Measurements from ENCODE around the gene TEPSIN.

Gene TEPSIN

GRCh38 chr17:81250286-81251093 is 11.6 kb upstream of the TEPSIN start:
- no peak for DNase-seq (ENCODE audit: extremely low read depth, low read depth)
- TF ChIP-seq CTCF (IDR thresholded peaks at IDR 0.05; ENCODE audit: low read depth, low read length, missing control alignments) = no peak
- H3K4me3 ChIP-seq (replicated peaks; ENCODE audit: low read depth, low read length) = no peak overlapping the region

- no peak for DNase-seq (ENCODE audit: extremely low read depth, low read depth)
- no peak for TF ChIP-seq CTCF (IDR thresholded peaks at IDR 0.05; ENCODE audit: low read depth, low read length, missing control alignments)
- H3K4me3 ChIP-seq (replicated peaks; ENCODE audit: low read depth, low read length) = no peak overlapping the region
Observed at GRCh38 chr17:81249223-81250040, 10.6 kb upstream of the TEPSIN start.

- no peak for DNase-seq (ENCODE audit: extremely low read depth, low read depth)
- H3K4me3 ChIP-seq (replicated peaks; ENCODE audit: low read depth, low read length) = no peak overlapping the region
- no peak for TF ChIP-seq CTCF (IDR thresholded peaks at IDR 0.05; ENCODE audit: low read depth, low read length, missing control alignments)
Observed at GRCh38 chr17:81248649-81249048, 9.8 kb upstream of the TEPSIN start.

GRCh38 chr17:81247339-81247990 is 8.6 kb upstream of the TEPSIN start:
- no peak for TF ChIP-seq CTCF (IDR thresholded peaks at IDR 0.05; ENCODE audit: low read depth, low read length, missing control alignments)
- no peak for DNase-seq (ENCODE audit: extremely low read depth, low read depth)
- H3K4me3 ChIP-seq (replicated peaks; ENCODE audit: low read depth, low read length) = no peak overlapping the region

- no peak overlapping the region for H3K4me3 ChIP-seq (replicated peaks; ENCODE audit: low read depth, low read length)
- DNase-seq (ENCODE audit: extremely low read depth, low read depth) = no peak
- no peak for TF ChIP-seq CTCF (IDR thresholded peaks at IDR 0.05; ENCODE audit: low read depth, low read length, missing control alignments)
Observed at GRCh38 chr17:81246679-81247338, 8.0 kb upstream of the TEPSIN start.

GRCh38 chr17:81246343-81246670 is 7.5 kb upstream of the TEPSIN start:
- H3K4me3 ChIP-seq (replicated peaks; ENCODE audit: low read depth, low read length) = no peak overlapping the region
- no peak for DNase-seq (ENCODE audit: extremely low read depth, low read depth)
- TF ChIP-seq CTCF (IDR thresholded peaks at IDR 0.05; ENCODE audit: low read depth, low read length, missing control alignments) = no peak
